Measurements from ENCODE around the gene TSSC4.

GRCh38 chr11:2367266-2368160, 33.0 kb upstream of the TSSC4 start:
- TF ChIP-seq POLR2A (IDR thresholded peaks at IDR 0.05) (no peak), POLR2AphosphoS5 (IDR thresholded peaks at IDR 0.05) (no peak)
- TF ChIP-seq, protein P1, sequence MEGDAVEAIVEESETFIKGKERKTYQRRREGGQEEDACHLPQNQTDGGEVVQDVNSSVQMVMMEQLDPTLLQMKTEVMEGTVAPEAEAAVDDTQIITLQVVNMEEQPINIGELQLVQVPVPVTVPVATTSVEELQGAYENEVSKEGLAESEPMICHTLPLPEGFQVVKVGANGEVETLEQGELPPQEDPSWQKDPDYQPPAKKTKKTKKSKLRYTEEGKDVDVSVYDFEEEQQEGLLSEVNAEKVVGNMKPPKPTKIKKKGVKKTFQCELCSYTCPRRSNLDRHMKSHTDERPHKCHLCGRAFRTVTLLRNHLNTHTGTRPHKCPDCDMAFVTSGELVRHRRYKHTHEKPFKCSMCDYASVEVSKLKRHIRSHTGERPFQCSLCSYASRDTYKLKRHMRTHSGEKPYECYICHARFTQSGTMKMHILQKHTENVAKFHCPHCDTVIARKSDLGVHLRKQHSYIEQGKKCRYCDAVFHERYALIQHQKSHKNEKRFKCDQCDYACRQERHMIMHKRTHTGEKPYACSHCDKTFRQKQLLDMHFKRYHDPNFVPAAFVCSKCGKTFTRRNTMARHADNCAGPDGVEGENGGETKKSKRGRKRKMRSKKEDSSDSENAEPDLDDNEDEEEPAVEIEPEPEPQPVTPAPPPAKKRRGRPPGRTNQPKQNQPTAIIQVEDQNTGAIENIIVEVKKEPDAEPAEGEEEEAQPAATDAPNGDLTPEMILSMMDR (IDR thresholded peaks at IDR 0.05) = no peak

Measured in stomach (tissue), 4 donors.